ENCODE data around the gene HOXC13. TPM values are rescaled to one million over a fixed set of nuclear protein-coding genes. Genes with fewer than 3 reads are reported as not detected.

The HOXC13 gene
- total and polyA plus RNA-seq, 2 experiments from 2014 or later: 0.20 to 0.69 TPM

- no peaks in the 10 kb centered on the region for H4K20me1 ChIP-seq (ENCODE audit: insufficient read depth, poor library complexity, severe bottlenecking)
- TF ChIP-seq EZH2 (IDR thresholded peaks at IDR 0.05; ENCODE audit: borderline replicate concordance) (no peak), CTCF (IDR thresholded peaks at IDR 0.05; ENCODE audit: poor library complexity) (no peak), EZH2phosphoT487 (IDR thresholded peaks at IDR 0.05; ENCODE audit: low read depth, severe bottlenecking, unreplicated experiment) (no peak)
- peak within 1 kb of the TSS; percentile 40 for H2AFZ ChIP-seq
- H3K4me1 ChIP-seq (ENCODE audit: insufficient read depth): no peaks in the 10 kb centered on the region
- DNase-seq (ENCODE audit: low spot score): no peak
- no peaks in the 10 kb centered on the region for H3K9me3 ChIP-seq (ENCODE audit: low read depth)
- no peaks in the 10 kb centered on the region for H3K36me3 ChIP-seq (replicated peaks; ENCODE audit: insufficient read depth, low read depth)
- no peaks in the 10 kb centered on the region for H3K9me2 ChIP-seq (replicated peaks; ENCODE audit: insufficient read depth)
- peaks cover 100% of the 10 kb centered on the region for H3K27me3 ChIP-seq
- no peaks in the 10 kb centered on the region for H3K79me2 ChIP-seq
- WGBS (ENCODE audit: low lambda C conversion rate, missing lambda C conversion rate): 17% methylated on average over 15 of the region's 20 CpGs
- peak within 1 kb of the TSS; percentile 46 for H3K4me2 ChIP-seq
- no peak within 1 kb of the TSS for H3K27ac ChIP-seq
- H3K4me3 ChIP-seq: no peak within 1 kb of the TSS
Observed at GRCh38 chr12:53954694-53955035, 16.0 kb downstream of the HOXC13 start, which contains the start of gene HOXC12. TSS of gene HOXC12 (plus strand) at chr12:53954903. CDS start at chr12:53954930, 27 bp downstream.

GRCh38 chr12:53955036-53955775 lies 16.6 kb downstream of the HOXC13 start:
- DNase-seq (ENCODE audit: low spot score): no peak
- H3K27me3 ChIP-seq: peaks cover 100% of the 10 kb centered on the region
- no peak overlapping the region for H3K4me3 ChIP-seq
- no peaks in the 10 kb centered on the region for H3K4me1 ChIP-seq (ENCODE audit: insufficient read depth)
- TF ChIP-seq CTCF (IDR thresholded peaks at IDR 0.05; ENCODE audit: poor library complexity) (no peak), EZH2phosphoT487 (IDR thresholded peaks at IDR 0.05; ENCODE audit: low read depth, severe bottlenecking, unreplicated experiment) (peak; percentile 69), EZH2 (IDR thresholded peaks at IDR 0.05; ENCODE audit: borderline replicate concordance) (peak; percentile 99)
- 6% methylated on average over 80 of the region's 86 CpGs for WGBS (ENCODE audit: low lambda C conversion rate, missing lambda C conversion rate)
- H3K9me2 ChIP-seq (replicated peaks; ENCODE audit: insufficient read depth): no peaks in the 10 kb centered on the region
- no peaks in the 10 kb centered on the region for H3K79me2 ChIP-seq
- H3K9me3 ChIP-seq (ENCODE audit: low read depth): no peaks in the 10 kb centered on the region
- H2AFZ ChIP-seq: peak overlapping the region; percentile 40
- peak overlapping the region; percentile 46 for H3K4me2 ChIP-seq
- H3K27ac ChIP-seq: no peak overlapping the region
- no peaks in the 10 kb centered on the region for H3K36me3 ChIP-seq (replicated peaks; ENCODE audit: insufficient read depth, low read depth)
- no peaks in the 10 kb centered on the region for H4K20me1 ChIP-seq (ENCODE audit: insufficient read depth, poor library complexity, severe bottlenecking)

- H3K27ac ChIP-seq: no peak overlapping the region
Observed at GRCh38 chr12:53955776-53956250, 17.2 kb downstream of the HOXC13 start.

More at GRCh38 chr12:53955776-53956250, 17.2 kb downstream of the HOXC13 start:
- 18% methylated on average over 10 of the region's 10 CpGs for WGBS (ENCODE audit: low lambda C conversion rate, missing lambda C conversion rate)
- Histone ChIP-seq H3K4me1 (ENCODE audit: insufficient read depth) (no peaks in the 10 kb centered on the region), H3K36me3 (replicated peaks; ENCODE audit: insufficient read depth, low read depth) (no peaks in the 10 kb centered on the region), H3K79me2 (no peaks in the 10 kb centered on the region), H3K4me2 (no peak overlapping the region), H2AFZ (peak overlapping the region; percentile 40), H3K27me3 (peaks cover 100% of the 10 kb centered on the region), H4K20me1 (ENCODE audit: insufficient read depth, poor library complexity, severe bottlenecking) (no peaks in the 10 kb centered on the region), H3K9me2 (replicated peaks; ENCODE audit: insufficient read depth) (no peaks in the 10 kb centered on the region), H3K9me3 (ENCODE audit: low read depth) (no peaks in the 10 kb centered on the region), H3K4me3 (no peak overlapping the region)
- no peak for DNase-seq (ENCODE audit: low spot score)
- peak; percentile 84 for TF ChIP-seq EZH2 (IDR thresholded peaks at IDR 0.05; ENCODE audit: borderline replicate concordance)
- no peak for TF ChIP-seq CTCF (IDR thresholded peaks at IDR 0.05; ENCODE audit: poor library complexity)
